Forelimb muscle (tissue), 1 donor: ENCODE results near the gene NDUFV1. TPM values are rescaled to one million over a fixed set of nuclear protein-coding genes. Genes with fewer than 3 reads are reported as not detected.
A peak's percentile ranks its signal among the peaks of the same experiment; 100 is the strongest.
"Not testable (repeated sequence)": the region's sequence is repeated elsewhere in the genome, so short reads cannot be mapped to it uniquely, and the experiment has no call there.

Experiments used
- DNase-seq: peaks from one replicate; pipeline ENCODE4 v3.0.0-alpha.2; 2013; ENCODE audit warnings: low read depth
- polyA plus RNA-seq: library from polyadenylated mRNA; unstranded; fragments of 120-200 nt; gene quantifications from one replicate; pipeline ENCODE4 v1.2.1, GENCODE V29; 2013; ENCODE audit not compliant: insufficient read length

Gene NDUFV1
- polyA plus RNA-seq, result 151 TPM

DNA sequence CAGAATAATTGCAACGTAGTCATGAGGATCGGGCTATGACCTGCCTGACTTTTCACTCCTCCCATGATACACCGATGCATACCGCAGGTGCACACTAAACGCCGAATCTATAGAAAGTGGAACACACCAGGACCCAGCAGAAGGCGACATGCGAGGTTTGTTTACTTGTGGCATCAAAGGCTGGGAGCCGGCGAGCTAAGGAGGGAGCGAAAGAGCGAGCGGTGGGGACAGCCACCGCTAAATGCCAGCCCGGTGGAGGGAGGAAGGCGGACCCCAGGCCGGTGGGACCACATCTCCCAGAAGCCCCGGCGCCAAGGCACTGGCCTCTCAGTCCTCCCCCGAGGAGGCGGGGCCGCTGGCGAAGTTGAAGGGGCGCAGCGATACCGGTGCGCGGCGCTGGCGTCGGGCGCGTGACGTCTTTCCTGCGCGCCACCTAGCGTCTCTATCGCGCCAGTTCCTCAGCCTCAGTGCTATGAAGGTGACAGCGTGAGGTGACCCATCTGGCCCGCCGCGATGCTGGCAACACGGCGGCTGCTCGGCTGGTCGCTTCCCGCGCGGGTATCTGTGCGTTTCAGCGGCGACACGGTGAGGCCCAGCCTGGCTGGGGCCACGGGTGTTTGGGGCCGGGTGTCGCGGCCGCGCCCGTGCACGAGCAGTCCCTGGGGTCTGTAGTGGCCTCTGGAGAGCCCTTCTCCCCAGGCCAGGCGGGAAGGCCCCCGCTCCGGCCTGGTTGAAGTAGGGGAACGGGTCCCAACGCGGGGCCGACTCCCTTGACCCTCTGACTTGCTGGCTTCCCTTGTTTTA lies at the start of gene NDUFV1:
Gene NDUFV1 (plus strand): TSS at position 445 of the 804 bp plus-strand sequence. CDS start 69 bp downstream, at position 514.
- peak; percentile 82 for DNase-seq

DNA sequence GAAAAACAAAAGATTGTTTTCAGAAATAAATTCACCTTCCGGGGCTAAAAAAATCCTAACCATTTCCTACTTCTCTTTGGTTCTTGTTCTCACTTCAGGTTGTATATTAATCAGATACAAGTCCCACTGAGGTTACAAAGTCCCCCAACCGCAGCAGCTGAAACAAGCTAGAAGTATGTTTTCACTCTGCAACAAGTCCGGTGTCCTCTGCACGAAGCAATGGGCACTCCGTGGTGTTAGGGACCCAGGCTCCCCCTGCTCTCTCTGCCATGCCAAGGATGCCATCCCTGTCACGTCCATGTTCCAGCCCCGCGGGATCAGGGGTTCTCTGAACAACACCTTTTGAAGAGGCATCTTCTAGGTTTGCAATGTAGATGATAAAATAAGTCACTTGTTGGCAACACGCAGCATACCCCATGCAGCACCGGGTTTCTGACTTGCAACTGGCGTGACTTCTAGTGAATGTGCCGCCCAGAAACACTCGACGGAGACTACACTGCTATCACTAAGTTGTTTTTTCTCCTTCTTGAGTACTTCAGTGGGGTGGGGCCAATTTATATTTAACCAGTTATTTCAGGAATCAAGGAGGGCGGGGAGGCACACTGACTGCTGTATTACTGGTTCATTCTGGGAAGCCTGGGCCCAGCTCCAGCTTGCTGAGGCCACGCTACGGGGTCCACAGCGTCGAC lies 48.5 kb upstream of the NDUFV1 start:
- DNase-seq, result no peak

GRCh38 chr11:67561971-67562619 lies 44.6 kb upstream of the NDUFV1 start:
- DNase-seq, result no peak

- DNase-seq, result no peak
These were observed 43.6 kb upstream of the NDUFV1 start for GRCh38 chr11:67562963-67563704.

DNA sequence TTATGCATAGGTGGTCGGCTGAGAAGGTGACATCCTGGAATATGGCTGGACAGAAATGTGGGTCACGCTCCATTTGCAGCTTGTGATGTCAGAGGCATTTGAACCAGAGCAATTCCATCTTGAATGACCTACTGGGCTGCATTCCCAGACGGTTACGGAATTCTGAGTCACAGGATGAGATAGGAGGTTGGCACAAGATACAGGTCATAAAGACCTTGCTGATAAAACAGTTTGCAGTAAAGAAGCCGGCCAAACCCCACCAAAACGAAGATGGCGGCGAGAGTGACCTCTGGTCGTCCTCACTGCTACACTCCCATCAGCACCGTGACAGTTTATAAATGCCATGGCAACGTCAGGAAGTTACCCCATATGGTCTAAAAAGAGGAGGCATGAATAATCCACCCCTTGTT lies 43.0 kb upstream of the NDUFV1 start:
- DNase-seq, result not testable (repeated sequence)

DNA sequence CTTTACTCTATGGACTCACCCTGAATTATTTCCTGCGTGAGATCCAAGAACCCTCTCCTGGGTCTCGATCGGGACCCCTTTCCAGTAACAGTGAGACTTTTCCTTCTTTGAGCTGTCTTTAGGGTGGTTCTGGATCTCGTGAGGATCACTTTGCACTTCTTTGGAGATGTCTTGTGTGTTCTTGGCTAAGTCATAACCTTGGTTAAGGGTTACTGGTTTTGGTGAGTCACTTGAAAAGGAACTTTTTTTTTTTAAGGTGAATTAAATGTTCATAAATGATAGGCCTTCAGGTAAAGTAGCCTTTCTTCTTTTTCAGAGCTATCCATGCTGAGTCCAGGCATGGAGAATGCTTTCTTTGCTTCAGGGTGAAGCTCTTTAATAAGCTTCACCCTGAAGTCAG lies 42.5 kb upstream of the NDUFV1 start:
- no peak for DNase-seq

DNA sequence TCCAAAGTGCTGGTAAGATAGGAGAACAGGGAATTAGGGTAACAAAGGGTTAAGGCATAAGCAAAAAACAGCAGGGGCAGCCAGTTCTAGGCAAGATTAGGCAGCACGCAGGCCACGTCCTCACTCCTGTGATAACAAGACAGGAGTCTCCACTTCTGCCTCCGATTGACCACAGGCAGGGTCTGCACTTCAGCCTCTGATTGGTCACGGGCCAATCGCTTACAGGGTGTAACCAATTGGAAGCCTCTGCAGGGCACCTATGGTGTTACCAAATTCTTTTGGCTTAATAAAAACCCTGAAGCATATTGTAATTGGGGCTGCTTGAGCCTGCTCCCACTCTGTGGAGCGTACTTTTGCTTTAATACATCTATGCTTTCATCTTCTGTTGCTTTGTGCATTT lies 35.3 kb upstream of the NDUFV1 start:
- no peak for DNase-seq

GRCh38 chr11:67572305-67572704 lies 34.4 kb upstream of the NDUFV1 start:
- DNase-seq, result no peak

DNA sequence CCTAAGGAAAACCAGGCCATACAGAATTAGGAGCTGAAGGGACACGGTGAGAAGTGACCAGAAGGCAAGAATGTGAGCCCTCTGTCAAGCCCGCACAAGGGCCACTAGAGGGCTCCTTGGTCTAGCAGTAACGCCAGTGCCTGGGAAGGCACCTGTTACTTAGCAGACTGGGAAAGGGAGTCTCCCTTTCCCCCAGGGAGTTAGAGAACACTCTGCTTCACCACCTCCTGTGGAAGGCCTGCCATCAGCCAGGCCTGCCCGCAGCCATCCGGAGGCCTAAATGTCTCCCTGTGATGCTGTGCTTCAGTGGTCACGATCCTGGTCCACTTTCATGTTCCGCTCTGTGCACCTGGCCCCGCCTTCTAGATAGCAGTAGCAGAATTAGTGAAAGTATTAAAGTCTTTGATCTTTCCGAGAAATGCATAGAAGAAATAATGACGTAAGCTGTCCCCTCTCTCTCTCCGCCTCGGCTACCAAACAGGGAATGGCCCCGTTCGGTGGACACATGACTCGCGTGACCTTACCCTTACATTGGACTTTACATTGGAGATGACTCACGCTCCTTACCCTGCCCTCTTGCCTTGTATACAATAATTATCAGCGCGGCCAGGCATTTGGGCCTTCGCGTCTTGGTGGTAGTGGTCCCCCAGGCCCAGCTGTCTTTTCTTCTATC lies 33.9 kb upstream of the NDUFV1 start:
- DNase-seq, result no peak

DNA sequence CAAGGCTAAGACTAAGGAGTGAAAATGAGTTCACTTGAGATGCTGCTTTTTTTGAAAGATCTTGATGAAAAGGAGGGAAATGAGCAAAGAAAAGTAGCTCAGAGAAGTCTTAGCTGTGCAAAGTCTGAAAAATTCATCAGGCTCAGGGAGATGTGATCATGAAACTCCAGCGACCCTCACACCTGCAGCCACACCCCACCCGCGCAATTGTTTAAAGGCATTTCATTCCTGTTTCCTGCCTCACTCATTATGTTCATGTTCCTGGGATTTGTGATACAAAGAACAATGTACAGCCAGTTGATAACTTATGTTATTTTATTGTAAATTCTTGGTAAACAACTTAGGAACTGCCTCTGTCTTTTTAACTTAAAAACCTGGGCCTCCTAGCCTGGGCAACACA lies 31.8 kb upstream of the NDUFV1 start:
- no peak for DNase-seq

- no peak for DNase-seq
These were observed 29.8 kb upstream of the NDUFV1 start for GRCh38 chr11:67576735-67577475.

GRCh38 chr11:67577951-67578350 lies 28.8 kb upstream of the NDUFV1 start:
- no peak for DNase-seq

GRCh38 chr11:67581469-67581868 lies 25.3 kb upstream of the NDUFV1 start:
- DNase-seq, result no peak

DNA sequence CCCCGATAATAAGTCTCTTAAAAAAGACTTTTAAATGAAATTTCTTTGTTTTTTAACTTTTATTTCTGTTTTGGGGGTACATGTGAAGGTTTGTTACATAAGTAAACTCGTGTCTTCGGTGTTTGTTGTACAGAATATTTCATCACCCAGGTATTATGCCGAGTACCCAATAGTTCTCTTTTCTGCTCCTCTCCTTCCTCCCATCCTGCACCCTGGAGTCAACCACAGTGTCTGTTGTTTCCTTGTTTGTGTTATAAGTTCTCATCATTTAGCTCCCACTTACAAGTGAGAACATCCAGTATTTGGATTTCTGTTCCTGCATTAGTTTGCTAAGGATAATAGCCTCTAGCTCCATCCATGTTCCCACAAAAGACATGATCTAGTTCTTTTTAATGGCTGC lies 24.7 kb upstream of the NDUFV1 start:
- DNase-seq, result no peak

- peak; percentile 67 for DNase-seq
These were observed 23.2 kb upstream of the NDUFV1 start, which contains the start of gene GSTP1 for GRCh38 chr11:67583247-67584204. GSTP1 (plus strand) TSS chr11:67583812; CDS start chr11:67583844, 32 bp downstream.

DNA sequence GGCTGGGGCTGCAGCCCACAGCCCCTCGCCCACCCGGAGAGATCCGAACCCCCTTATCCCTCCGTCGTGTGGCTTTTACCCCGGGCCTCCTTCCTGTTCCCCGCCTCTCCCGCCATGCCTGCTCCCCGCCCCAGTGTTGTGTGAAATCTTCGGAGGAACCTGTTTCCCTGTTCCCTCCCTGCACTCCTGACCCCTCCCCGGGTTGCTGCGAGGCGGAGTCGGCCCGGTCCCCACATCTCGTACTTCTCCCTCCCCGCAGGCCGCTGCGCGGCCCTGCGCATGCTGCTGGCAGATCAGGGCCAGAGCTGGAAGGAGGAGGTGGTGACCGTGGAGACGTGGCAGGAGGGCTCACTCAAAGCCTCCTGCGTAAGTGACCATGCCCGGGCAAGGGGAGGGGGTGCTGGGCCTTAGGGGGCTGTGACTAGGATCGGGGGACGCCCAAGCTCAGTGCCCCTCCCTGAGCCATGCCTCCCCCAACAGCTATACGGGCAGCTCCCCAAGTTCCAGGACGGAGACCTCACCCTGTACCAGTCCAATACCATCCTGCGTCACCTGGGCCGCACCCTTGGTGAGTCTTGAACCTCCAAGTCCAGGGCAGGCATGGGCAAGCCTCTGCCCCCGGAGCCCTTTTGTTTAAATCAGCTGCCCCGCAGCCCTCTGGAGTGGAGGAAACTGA lies 22.4 kb upstream of the NDUFV1 start:
- DNase-seq, result no peak

DNA sequence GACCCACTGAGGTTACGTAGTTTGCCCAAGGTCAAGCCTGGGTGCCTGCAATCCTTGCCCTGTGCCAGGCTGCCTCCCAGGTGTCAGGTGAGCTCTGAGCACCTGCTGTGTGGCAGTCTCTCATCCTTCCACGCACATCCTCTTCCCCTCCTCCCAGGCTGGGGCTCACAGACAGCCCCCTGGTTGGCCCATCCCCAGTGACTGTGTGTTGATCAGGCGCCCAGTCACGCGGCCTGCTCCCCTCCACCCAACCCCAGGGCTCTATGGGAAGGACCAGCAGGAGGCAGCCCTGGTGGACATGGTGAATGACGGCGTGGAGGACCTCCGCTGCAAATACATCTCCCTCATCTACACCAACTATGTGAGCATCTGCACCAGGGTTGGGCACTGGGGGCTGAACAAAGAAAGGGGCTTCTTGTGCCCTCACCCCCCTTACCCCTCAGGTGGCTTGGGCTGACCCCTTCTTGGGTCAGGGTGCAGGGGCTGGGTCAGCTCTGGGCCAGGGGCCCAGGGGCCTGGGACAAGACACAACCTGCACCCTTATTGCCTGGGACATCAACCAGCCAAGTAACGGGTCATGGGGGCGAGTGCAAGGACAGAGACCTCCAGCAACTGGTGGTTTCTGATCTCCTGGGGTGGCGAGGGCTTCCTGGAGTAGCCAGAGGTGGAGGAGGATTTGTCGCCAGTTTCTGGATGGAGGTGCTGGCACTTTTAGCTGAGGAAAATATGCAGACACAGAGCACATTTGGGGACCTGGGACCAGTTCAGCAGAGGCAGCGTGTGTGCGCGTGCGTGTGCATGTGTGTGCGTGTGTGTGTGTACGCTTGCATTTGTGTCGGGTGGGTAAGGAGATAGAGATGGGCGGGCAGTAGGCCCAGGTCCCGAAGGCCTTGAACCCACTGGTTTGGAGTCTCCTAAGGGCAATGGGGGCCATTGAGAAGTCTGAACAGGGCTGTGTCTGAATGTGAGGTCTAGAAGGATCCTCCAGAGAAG lies 21.6 kb upstream of the NDUFV1 start:
- DNase-seq, result no peak
